Heart right ventricle (tissue), 16 donors: Measurements from ENCODE around the gene ZFHX3. TPM values are rescaled to one million over a fixed set of nuclear protein-coding genes. Genes with fewer than 3 reads are reported as not detected.

ENCODE experiments used
- ATAC-seq, 8 donors: fragments of 200-7000 bp; cut with Tn5 transposase; one replicate each; pipeline ENCODE4 v1.9.1; 2020; ENCODE audit warnings: mild to moderate bottlenecking in 8 of 8, moderate library complexity in 8 of 8, moderate number of reproducible peaks in 1 of 8
- DNase-seq, 2 donors: peaks; one replicate each; pipeline ENCODE4 v3.0.0-alpha.2; 2020
- H3K27ac ChIP-seq, 10 donors: fragments of 200-600 bp; sonication (generic) in 2 of 10; one replicate each; pipeline versions ENCODE4 v1.5.0 to v1.8.0; 2020 to 2022; ENCODE audit warnings: mild to moderate bottlenecking in 3 of 10
- H3K27me3 ChIP-seq, 7 donors: fragments of 200-600 bp; one replicate each; pipeline ENCODE4 v1.8.0; 2021 to 2022; ENCODE audit warnings: mild to moderate bottlenecking in 2 of 7
- H3K36me3 ChIP-seq, 9 donors: fragments of 200-600 bp; sonication (generic) in 1 of 9; one replicate each; pipeline versions ENCODE4 v1.5.0 to v1.8.0; 2020 to 2022; ENCODE audit warnings: mild to moderate bottlenecking in 2 of 9
- H3K4me1 ChIP-seq, 9 donors: fragments of 200-600 bp; sonication (generic) in 1 of 9; one replicate each; pipeline versions ENCODE4 v1.5.0 to v1.8.0; 2020 to 2022; ENCODE audit warnings: mild to moderate bottlenecking in 4 of 9
- H3K4me3 ChIP-seq, 10 donors: fragments of 200-600 bp; sonication (generic) in 2 of 10; one replicate each; pipeline versions ENCODE4 v1.5.0 to v1.8.0; 2020 to 2022; ENCODE audit warnings: mild to moderate bottlenecking in 7 of 10, moderate library complexity in 2 of 10
- H3K9me3 ChIP-seq, 11 donors: fragments of 200-600 bp in 10 of 11; sonication (generic) in 2 of 11; one replicate each; pipeline versions ENCODE4 v1.5.0 to v1.8.0; 2013 to 2022; ENCODE audit warnings: mild to moderate bottlenecking in 2 of 11, control low read depth in 1 of 11, moderate library complexity in 1 of 11
- CTCF ChIP-seq, 9 donors: fragments of 200-600 bp; sonication (generic) in 2 of 9; IDR thresholded peaks; one replicate each; pipeline versions ENCODE4 v1.5.0 to v1.8.0; 2021 to 2022; ENCODE audit warnings: antibody characterized with exemption in 9 of 9, mild to moderate bottlenecking in 5 of 9, moderate library complexity in 1 of 9
- WGBS, 2 donors: extraction: QIAGEN DNeasy Blood & Tissue Kit; methylation state at CpG; one replicate each; pipeline ENCODE4 v1.1.7; 2013; ENCODE audit warnings: inconsistent platforms in 1 of 2; 5-methylcytosine and 5-hydroxymethylcytosine counted together
- intact Hi-C, 10 donors: fragments of 100-400 bp; cut with DNase I; formaldehyde crosslinking; loops; one replicate each; pipeline versions ENCODE4 v1.11.1 to v1.14.2; 2022
- polyA plus RNA-seq, 2 donors: library from polyadenylated mRNA; stranded (reverse); fragments of 200-250 nt; gene quantifications; one replicate each; pipeline ENCODE4 v1.2.3, GENCODE V29; 2013
- total RNA-seq, 10 donors: library from RNA; stranded (reverse); fragmentation: NEBNext Ultra II Directional in 3 of 10; extraction: Animal tissue kit (Norgen Biotek cat#: 25700) in 3 of 10; gene quantifications; one replicate each; pipeline versions ENCODE4 v1.2.1 to v1.2.4, GENCODE V29; 2021 to 2023
- donor health status: Arrhythmogenic right ventricular cardiomyopathy.
- donor health status: ischemic (EF 13 %, LVEDD 7.1; RV severe dilation, severe dysfunction).
- donor health status: healthy with polysubstance abuse.
- donor health status: DM: no; HTN: yes; CAD: no.
- donor health status: DM: no; HTN: no; CAD: no.
- donor health status: ischemic (EF 25% LVEDD 6.9; RV normal size, moderate dysfunction).
- donor health status: ischemic (EF 25% LVEDD 5.7; RV mildly dilated, moderate dysfunction).
- donor health status: healthy.
- donor health status: DM: yes; HTN: yes; CAD: no.
- donor health status: Ischemic cardiomyopathy.
- donor health status: ischemic (EF 35%, LVEDD 5.7; RV mildly dilated, moderate dysfunction).
- donor health status: nonischemic (EF 11% LVEDD 7.7; RV severe dilation, severe dysfunction).
- donor health status: DM: yes; HTN: yes; CAD: no.
- donor health status: PGD.
- donor health status: ischemic (EF 29% LVEDD 5.4; RV normal size, mild dysfunction).
- donor health status: nonischemic (EF 23%, LVEDD 6.1; RV moderate dilation, normal function).

The ZFHX3 gene
- total and polyA plus RNA-seq, 12 donors, result 1.6 to 15.2 (median 10.4) TPM

- 20 to 25% methylated on average over 55 of the region's 55 CpGs for WGBS, 2 donors
Observed at GRCh38 chr16:73062743-73063733, 15.1 kb upstream of the ZFHX3 start.

GRCh38 chr16:73062001-73062616, 14.2 kb upstream of the ZFHX3 start:
- intact Hi-C loops, result loop anchor here in 3 of 10 donors (10.0 kb wide), 2 partner anchors 113 to 397 kb away; no protein-coding TSS in a partner anchor
- peak overlapping the region in 6 of 10 donors; percentile 35 to 96 (median 92) for H3K27ac ChIP-seq
- peaks cover 10 to 60% (median 39%) of the 10 kb centered on the region in 9 donors for H3K4me1 ChIP-seq
- H3K36me3 ChIP-seq, result no peaks in the 10 kb centered on the region
- no peaks in the 10 kb centered on the region for H3K9me3 ChIP-seq
- ATAC-seq (no peak), DNase-seq (no peak)
- no peak for TF ChIP-seq CTCF (IDR thresholded peaks at IDR 0.05)
- H3K4me3 ChIP-seq, result peak overlapping the region in 5 of 10 donors; percentile 26 to 47 (median 45)
- peaks cover 0 to 65% (median 60%) of the 10 kb centered on the region in 7 donors for H3K27me3 ChIP-seq
- 77 to 87% methylated on average over 3 of the region's 3 CpGs for WGBS, 2 donors

More at GRCh38 chr16:73062743-73063733, 15.1 kb upstream of the ZFHX3 start:
- no peaks in the 10 kb centered on the region for H3K9me3 ChIP-seq
- peak overlapping the region in 8 of 10 donors; percentile 30 to 96 (median 82) for H3K27ac ChIP-seq
- no peaks in the 10 kb centered on the region for H3K36me3 ChIP-seq
- TF ChIP-seq CTCF (IDR thresholded peaks at IDR 0.05), result no peak
- peaks cover 10 to 65% (median 43%) of the 10 kb centered on the region in 9 donors for H3K4me1 ChIP-seq
- DNase-seq (peak in 1 of 2 donors; percentile 20), ATAC-seq (peak in 1 of 8 donors; percentile 4)
- intact Hi-C loops, result loop anchor here in 3 of 10 donors (10.0 kb wide), 2 partner anchors 112 to 398 kb away; no protein-coding TSS in a partner anchor
- H3K27me3 ChIP-seq, result peaks cover 0 to 68% (median 62%) of the 10 kb centered on the region in 7 donors
- peak overlapping the region in 9 of 10 donors; percentile 1 to 47 (median 41) for H3K4me3 ChIP-seq

GRCh38 chr16:73060892-73061490, 13.1 kb upstream of the ZFHX3 start:
- Histone ChIP-seq H3K27ac (peak overlapping the region in 7 of 10 donors; percentile 81 to 97 (median 95)), H3K4me1 (peaks cover 3 to 56% (median 39%) of the 10 kb centered on the region in 9 donors), H3K36me3 (no peaks in the 10 kb centered on the region), H3K4me3 (peak overlapping the region in 8 of 10 donors; percentile 3 to 85 (median 74)), H3K9me3 (no peaks in the 10 kb centered on the region), H3K27me3 (peaks cover 0 to 54% (median 50%) of the 10 kb centered on the region in 7 donors)
- ATAC-seq, result no peak
- no peak for DNase-seq
- 67 to 73% methylated on average over 4 of the region's 4 CpGs for WGBS, 2 donors
- intact Hi-C loops, result loop anchor here in 3 of 10 donors (10.0 kb wide), 2 partner anchors 114 to 396 kb away; no protein-coding TSS in a partner anchor
- no peak for TF ChIP-seq CTCF (IDR thresholded peaks at IDR 0.05)
